Peyer's patch (tissue), 4 donors: Measurements from ENCODE around the gene ECM1. TPM values are rescaled to one million over a fixed set of nuclear protein-coding genes. Genes with fewer than 3 reads are reported as not detected.

Source experiments
- DNase-seq, 3 donors: peaks; one replicate each; pipeline ENCODE4 v3.0.0-alpha.2; 2017 to 2019
- H3K27ac ChIP-seq, 4 donors: fragments of 200-600 bp; sonication (generic); one replicate each; pipeline ENCODE4 v1.5.1; 2016 to 2019
- H3K27me3 ChIP-seq, 2 donors: fragments of 200-600 bp; sonication (generic); one replicate each; pipeline ENCODE4 v1.5.1; 2019
- H3K36me3 ChIP-seq, 3 donors: fragments of 200-600 bp; sonication (generic); one replicate each; pipeline ENCODE4 v1.5.1; 2016 to 2019
- H3K4me1 ChIP-seq, 4 donors: fragments of 200-600 bp; sonication (generic); one replicate each; pipeline ENCODE4 v1.5.1; 2016 to 2019
- H3K4me3 ChIP-seq, 4 donors: fragments of 200-600 bp; sonication (generic); 1 replicate in 3 of 4; 2 replicates in 1 of 4; pipeline ENCODE4 v1.5.1; 2016 to 2019; ENCODE audit warnings: mild to moderate bottlenecking in 1 of 4
- H3K9me3 ChIP-seq, 4 donors: fragments of 200-600 bp; sonication (generic); one replicate each; pipeline ENCODE4 v1.5.1; 2016 to 2019; ENCODE audit warnings: mild to moderate bottlenecking in 1 of 4
- POLR2A ChIP-seq, 2 donors: fragments of 450-650 bp; IDR thresholded peaks; one replicate each; pipeline ENCODE4 v1.5.1; 2017; ENCODE audit warnings: antibody characterized with exemption in 2 of 2, mild to moderate bottlenecking in 2 of 2, moderate library complexity in 2 of 2
- total RNA-seq, 4 donors: library from RNA; depleted of rRNA; stranded (reverse); fragments of >200 nt; gene quantifications; one replicate each; pipeline ENCODE4 v1.1.0, GENCODE V29; 2016
- TF ChIP-seq, protein P1 (sequence below), 6 experiments: fragments of 450-650 bp in 4 of 6; fragments of 200-600 bp in 2 of 6; sonication (generic) in 1 of 6; IDR thresholded peaks; one replicate each; pipeline ENCODE4 v1.5.1; 2017 to 2019; ENCODE audit warnings: antibody characterized with exemption in 6 of 6, mild to moderate bottlenecking in 3 of 6, moderate library complexity in 1 of 6

The ECM1 gene
- 10 to 100 TPM in 2 of 4 donors, 1 to 10 TPM in 2; 1.4 to 11.6 (median 9.6) TPM for total RNA-seq

GRCh38 chr1:150507912-150508864 lies at the start of gene ECM1:
ECM1 (plus strand) TSS chr1:150508109; CDS start chr1:150508210, 101 bp downstream.
- DNase-seq: peak in 1 of 3 donors; percentile 72
- TF ChIP-seq POLR2A (IDR thresholded peaks at IDR 0.05): no peak
- TF ChIP-seq, protein P1, sequence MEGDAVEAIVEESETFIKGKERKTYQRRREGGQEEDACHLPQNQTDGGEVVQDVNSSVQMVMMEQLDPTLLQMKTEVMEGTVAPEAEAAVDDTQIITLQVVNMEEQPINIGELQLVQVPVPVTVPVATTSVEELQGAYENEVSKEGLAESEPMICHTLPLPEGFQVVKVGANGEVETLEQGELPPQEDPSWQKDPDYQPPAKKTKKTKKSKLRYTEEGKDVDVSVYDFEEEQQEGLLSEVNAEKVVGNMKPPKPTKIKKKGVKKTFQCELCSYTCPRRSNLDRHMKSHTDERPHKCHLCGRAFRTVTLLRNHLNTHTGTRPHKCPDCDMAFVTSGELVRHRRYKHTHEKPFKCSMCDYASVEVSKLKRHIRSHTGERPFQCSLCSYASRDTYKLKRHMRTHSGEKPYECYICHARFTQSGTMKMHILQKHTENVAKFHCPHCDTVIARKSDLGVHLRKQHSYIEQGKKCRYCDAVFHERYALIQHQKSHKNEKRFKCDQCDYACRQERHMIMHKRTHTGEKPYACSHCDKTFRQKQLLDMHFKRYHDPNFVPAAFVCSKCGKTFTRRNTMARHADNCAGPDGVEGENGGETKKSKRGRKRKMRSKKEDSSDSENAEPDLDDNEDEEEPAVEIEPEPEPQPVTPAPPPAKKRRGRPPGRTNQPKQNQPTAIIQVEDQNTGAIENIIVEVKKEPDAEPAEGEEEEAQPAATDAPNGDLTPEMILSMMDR (IDR thresholded peaks at IDR 0.05): no peak
- peak within 1 kb of the TSS in 3 of 4 donors; percentile 17 to 80 (median 61) for H3K27ac ChIP-seq
- H3K4me3 ChIP-seq: peak within 1 kb of the TSS in 1 of 4 donors; percentile 11
- H3K4me1 ChIP-seq: peaks cover 0 to 4% (median 0%) of the 10 kb centered on the region in 4 donors
- no peaks in the 10 kb centered on the region for H3K27me3 ChIP-seq
- H3K9me3 ChIP-seq: no peaks in the 10 kb centered on the region
- peaks cover 0 to 36% (median 0%) of the 10 kb centered on the region in 3 donors for H3K36me3 ChIP-seq

GRCh38 chr1:150464422-150464826 lies 43.5 kb upstream of the ECM1 start:
- TF ChIP-seq, protein P1 (IDR thresholded peaks at IDR 0.05): peak; percentile 63 to 77 (median 72)
- TF ChIP-seq POLR2A (IDR thresholded peaks at IDR 0.05): no peak

GRCh38 chr1:150466964-150467363 lies 40.9 kb upstream of the ECM1 start:
- Histone ChIP-seq H3K27me3 (no peaks in the 10 kb centered on the region), H3K27ac (no peak overlapping the region), H3K9me3 (no peaks in the 10 kb centered on the region), H3K4me3 (no peak overlapping the region), H3K36me3 (peaks cover 0 to 64% (median 0%) of the 10 kb centered on the region in 3 donors), H3K4me1 (no peaks in the 10 kb centered on the region)
- TF ChIP-seq, protein P1 (IDR thresholded peaks at IDR 0.05): no peak
- no peak for TF ChIP-seq POLR2A (IDR thresholded peaks at IDR 0.05)
- no peak for DNase-seq

More at GRCh38 chr1:150464422-150464826, 43.5 kb upstream of the ECM1 start:
- H3K27me3 ChIP-seq: no peaks in the 10 kb centered on the region
- no peaks in the 10 kb centered on the region for H3K9me3 ChIP-seq
- no peak overlapping the region for H3K4me3 ChIP-seq
- peak; percentile 56 to 75 (median 63) for DNase-seq
- H3K27ac ChIP-seq: no peak overlapping the region
- peaks cover 0 to 69% (median 0%) of the 10 kb centered on the region in 3 donors for H3K36me3 ChIP-seq
- H3K4me1 ChIP-seq: no peaks in the 10 kb centered on the region

- no peak for DNase-seq
- Histone ChIP-seq H3K4me3 (no peak overlapping the region), H3K4me1 (no peaks in the 10 kb centered on the region), H3K27ac (no peak overlapping the region), H3K27me3 (no peaks in the 10 kb centered on the region), H3K36me3 (peaks cover 0 to 69% (median 0%) of the 10 kb centered on the region in 3 donors), H3K9me3 (no peaks in the 10 kb centered on the region)
- TF ChIP-seq POLR2A (IDR thresholded peaks at IDR 0.05): no peak
- TF ChIP-seq, protein P1 (IDR thresholded peaks at IDR 0.05): no peak
These were observed 38.6 kb upstream of the ECM1 start for GRCh38 chr1:150469291-150469690.

GRCh38 chr1:150472601-150473200 lies 35.2 kb upstream of the ECM1 start:
- DNase-seq: no peak
- Histone ChIP-seq H3K4me1 (peaks cover 0 to 5% (median 0%) of the 10 kb centered on the region in 4 donors), H3K9me3 (no peaks in the 10 kb centered on the region), H3K4me3 (no peak overlapping the region), H3K27ac (no peak overlapping the region), H3K36me3 (peaks cover 0 to 37% (median 0%) of the 10 kb centered on the region in 3 donors), H3K27me3 (no peaks in the 10 kb centered on the region)
- no peak for TF ChIP-seq POLR2A (IDR thresholded peaks at IDR 0.05)
- TF ChIP-seq, protein P1 (IDR thresholded peaks at IDR 0.05): no peak
